22Rv1 (cell line): ENCODE measurements around the gene CNNM2.
A peak's percentile ranks its signal among the peaks of the same experiment; 100 is the strongest.
"Not testable (repeated sequence)": the region's sequence is repeated elsewhere in the genome, so short reads cannot be mapped to it uniquely, and the experiment has no call there.

ENCODE experiments used
- H3K27ac ChIP-seq: fragments of 450-650 bp; 2 replicates; pipeline ENCODE4 v1.5.1; 2017
- CTCF ChIP-seq: fragments of 450-650 bp; IDR thresholded peaks from 2 replicates; pipeline ENCODE4 v1.5.1; 2017; ENCODE audit warnings: mild to moderate bottlenecking
- ZFX ChIP-seq: fragments of 450-650 bp; IDR thresholded peaks from 2 replicates; pipeline ENCODE4 v1.6.1; 2017; ENCODE audit warnings: antibody characterized with exemption, borderline replicate concordance

The CNNM2 gene

GRCh38 chr10:103064956-103065355 lies 146.9 kb downstream of the CNNM2 start:
- no peak for TF ChIP-seq ZFX
- TF ChIP-seq CTCF, result no peak
- H3K27ac ChIP-seq, result no peak overlapping the region

GRCh38 chr10:103066141-103067098 lies 148.3 kb downstream of the CNNM2 start:
- TF ChIP-seq ZFX, result no peak
- TF ChIP-seq CTCF, result no peak
- H3K27ac ChIP-seq, result no peak overlapping the region

GRCh38 chr10:103067099-103067477 lies 149.0 kb downstream of the CNNM2 start:
- H3K27ac ChIP-seq, result not testable (repeated sequence)

GRCh38 chr10:103067484-103067883 lies 149.4 kb downstream of the CNNM2 start:
- no peak overlapping the region for H3K27ac ChIP-seq
- TF ChIP-seq CTCF (no peak), ZFX (no peak)

GRCh38 chr10:103067956-103068355 lies 149.9 kb downstream of the CNNM2 start:
- no peak for TF ChIP-seq ZFX
- TF ChIP-seq CTCF, result no peak

GRCh38 chr10:103069453-103070331 lies 151.6 kb downstream of the CNNM2 start:
- no peak overlapping the region for H3K27ac ChIP-seq
- TF ChIP-seq ZFX (no peak), CTCF (peak; percentile 88)

More at GRCh38 chr10:103067956-103068355, 149.9 kb downstream of the CNNM2 start:
- no peak overlapping the region for H3K27ac ChIP-seq

- H3K27ac ChIP-seq, result no peak overlapping the region
- no peak for TF ChIP-seq ZFX
- no peak for TF ChIP-seq CTCF
These were observed 154.2 kb downstream of the CNNM2 start for GRCh38 chr10:103072276-103072675.
